GM19043 (cell line): ENCODE measurements around the gene GJC1.

Experiments used
- ATAC-seq: cut with Tn5 transposase; IDR thresholded peaks from one replicate; pipeline ENCODE4 v1.9.1; 2021; ENCODE audit warnings: low read depth; ENCODE audit not compliant: unreplicated experiment

GJC1 gene

DNA sequence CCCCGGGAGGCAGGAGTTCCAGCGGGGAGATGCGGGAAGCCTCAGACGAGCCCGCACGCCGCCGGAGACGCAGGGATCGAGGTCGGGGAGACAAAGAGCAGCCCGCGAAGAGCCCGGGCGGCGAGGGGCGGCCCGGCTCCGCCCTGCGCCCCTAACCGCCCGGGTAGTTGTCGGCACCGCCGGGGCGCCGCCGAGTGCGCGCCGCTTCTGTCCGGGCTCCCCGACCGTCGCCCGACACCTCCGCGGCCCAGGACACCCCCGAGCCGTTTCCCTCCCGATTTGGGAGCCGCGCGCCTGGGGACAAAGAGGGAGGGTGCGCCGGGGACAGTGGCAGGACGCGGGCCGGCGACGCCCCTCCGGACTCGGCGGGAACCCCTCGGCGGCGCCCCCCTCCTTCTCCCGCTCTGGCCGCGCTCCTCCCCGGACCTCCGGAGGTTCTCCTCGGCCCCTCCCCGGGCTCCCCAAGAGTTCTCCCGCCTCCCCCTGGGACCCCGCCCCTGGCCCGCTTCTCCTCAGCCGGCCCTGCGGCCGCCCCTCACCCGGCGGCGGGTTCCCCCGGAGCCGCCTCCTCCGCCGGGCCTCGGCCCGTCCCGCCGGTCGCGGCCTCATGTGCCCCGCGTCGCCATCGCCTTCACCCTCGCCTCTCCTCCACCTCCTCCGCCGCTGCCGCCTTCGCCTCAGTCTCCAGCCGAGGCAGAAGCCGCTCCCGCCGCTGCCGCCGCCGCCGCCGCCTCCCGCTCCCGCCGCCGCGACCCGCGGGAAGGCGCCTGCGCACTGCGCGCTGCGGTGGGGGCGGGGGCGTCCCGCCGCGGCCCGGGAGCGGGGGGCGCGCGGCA, at the start of gene GJC1:
GJC1 (minus strand) TSS at position 765 of the 836 bp plus-strand sequence. CDS start 24,470 bp downstream, outside the sequence.
- ATAC-seq: no peak

DNA sequence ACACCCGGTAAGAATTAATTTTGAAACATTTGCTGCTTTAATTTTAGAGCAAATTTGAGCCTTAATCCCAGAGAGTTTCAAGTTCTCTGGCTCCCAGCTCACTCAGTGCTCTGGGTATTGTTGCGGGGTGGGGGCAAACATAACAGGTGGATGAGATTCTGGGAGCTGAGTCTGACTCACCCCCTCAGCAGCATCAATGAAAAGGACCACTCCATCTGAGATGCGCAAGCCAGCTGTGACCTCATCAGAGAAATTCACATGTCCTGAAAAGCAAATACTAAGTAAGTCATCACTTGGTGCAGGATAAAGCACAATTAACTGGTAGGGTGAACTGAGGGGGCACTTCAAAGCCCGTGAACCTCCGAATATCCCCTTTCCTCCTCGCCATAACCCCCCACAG, 49.3 kb upstream of the GJC1 start:
- no peak for ATAC-seq

DNA sequence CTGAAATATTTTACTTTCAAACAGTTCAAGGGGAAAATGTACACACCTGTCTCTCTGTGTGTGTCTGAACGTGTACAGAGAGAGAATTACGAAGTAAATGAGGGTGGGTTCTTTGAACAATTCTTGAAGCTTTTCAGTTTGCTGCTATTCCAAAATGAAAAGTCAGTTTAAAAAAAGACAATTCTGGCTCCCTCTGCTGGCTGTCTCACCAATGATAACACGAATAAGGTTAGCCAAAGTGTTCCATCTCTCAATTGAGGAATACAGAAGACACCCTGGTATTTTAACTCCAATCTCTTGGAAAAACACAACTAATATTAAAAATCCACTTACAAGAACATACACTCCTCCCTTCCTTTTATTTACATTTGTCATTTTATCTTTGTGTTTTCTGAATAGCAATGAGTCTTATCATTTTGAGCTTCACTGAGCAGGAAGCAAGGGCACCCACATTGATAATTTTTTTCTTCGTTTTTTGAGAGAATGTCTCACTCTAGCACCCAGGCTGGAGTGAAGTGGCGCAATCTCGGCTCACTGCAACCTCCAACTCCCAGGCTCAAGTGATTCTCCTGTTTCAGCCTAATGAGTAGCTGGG, 48.6 kb upstream of the GJC1 start:
- no peak for ATAC-seq

DNA sequence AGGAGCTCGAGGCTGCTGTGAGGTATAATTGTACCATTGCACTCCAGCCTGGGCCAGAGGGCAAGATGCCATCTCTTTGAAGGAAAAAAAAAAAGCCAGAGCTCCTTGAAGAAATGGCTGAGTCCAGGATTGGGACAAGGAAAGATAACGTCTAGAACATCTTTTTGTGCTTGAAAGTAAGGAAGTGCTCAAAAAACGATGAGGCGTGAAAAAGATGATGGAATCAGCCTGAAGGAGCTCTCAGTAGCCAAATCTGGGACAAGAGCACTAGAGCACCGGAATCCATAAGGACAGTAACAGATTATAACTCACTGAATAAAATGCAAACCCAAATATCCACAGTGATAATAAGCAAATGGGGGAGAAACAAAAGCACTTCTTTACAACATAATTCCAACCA, 47.0 kb upstream of the GJC1 start:
- no peak for ATAC-seq

DNA sequence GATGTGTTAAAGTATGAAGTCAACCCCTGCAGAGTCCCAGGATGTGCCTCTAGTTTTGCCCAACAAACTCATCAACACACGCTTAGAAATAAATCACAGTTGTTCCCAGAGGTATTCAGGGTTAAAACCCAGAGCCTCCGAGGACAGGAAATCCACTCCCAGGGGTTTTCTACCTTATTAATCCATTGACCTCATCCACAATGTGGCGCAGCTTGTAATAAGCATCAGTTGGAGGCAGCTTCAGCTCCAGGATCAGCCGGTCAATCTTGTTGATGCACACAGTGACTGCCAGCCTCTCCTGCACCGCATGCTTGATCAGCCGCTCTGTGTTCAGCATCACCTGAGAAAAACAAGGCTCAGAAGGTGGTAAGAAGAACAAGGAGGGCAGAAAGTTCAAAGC, 45.7 kb upstream of the GJC1 start:
- no peak for ATAC-seq

DNA sequence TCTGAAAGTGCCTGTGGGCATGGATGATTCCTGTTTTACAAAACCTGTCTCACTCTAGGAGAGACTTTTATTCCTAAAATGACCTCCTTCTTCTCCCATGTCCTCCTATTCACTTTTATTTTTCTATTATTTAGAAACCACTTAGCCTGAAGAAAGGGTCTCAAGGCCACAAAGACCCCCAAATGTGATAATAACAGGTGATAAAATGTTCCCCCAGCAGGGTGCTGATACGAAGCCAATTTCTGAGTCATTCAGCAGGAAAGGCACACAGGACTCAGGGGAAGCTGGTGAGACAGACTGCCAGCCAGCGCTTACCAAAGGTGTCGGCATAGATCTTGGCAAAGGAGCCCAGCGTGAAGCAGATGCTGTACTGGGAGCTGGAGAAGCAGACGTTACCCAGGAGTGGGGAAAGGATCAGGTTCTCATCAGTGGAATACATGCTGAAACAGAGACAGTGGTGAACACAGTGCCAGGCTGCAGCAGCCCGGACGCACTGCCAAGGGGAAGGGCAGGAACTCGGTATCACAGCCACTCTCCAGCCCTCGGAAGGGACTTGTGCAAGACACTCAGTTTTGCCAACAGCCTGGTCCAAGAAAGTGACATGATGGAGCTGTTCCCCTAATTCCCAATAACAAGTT, 42.2 kb upstream of the GJC1 start:
- ATAC-seq: no peak

DNA sequence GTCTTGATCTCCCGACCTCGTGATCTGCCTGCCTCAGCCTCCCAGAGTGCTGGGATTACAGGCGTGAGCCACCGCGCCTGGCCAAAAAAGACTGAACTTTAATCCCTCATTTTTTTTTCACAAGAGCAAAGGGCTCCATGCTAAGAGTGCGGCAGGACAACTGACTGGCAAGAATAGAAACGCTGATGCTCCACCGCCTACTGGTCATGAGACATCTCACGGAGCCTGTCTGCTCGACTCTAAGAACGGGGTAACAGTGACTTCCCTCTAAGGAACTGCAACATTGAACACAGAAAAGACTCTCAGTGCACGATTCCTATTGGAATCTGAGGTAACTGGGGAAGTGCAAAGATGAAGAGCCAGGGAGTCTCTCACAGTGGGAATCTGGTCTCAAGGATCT, 41.5 kb upstream of the GJC1 start:
- ATAC-seq: no peak

DNA sequence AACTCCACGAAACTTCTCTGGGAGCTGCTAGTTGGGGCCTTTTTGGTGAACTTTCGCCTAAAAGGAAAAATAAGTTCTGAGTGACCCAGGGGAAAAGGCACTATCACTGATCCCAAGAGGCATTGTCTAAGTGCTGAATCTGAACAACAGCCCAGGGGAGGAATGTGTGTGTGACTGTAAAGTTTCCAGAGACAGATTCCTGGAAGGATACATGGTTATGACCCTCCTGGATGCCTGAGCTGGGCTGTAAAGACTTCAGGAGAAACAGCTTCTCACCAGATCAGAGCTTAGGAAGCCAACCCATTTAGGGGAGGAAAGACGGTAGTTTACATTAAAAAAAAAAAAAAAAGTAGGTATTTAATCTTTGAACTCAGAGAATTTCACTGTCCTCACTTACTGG, 37.8 kb upstream of the GJC1 start:
- ATAC-seq: no peak

DNA sequence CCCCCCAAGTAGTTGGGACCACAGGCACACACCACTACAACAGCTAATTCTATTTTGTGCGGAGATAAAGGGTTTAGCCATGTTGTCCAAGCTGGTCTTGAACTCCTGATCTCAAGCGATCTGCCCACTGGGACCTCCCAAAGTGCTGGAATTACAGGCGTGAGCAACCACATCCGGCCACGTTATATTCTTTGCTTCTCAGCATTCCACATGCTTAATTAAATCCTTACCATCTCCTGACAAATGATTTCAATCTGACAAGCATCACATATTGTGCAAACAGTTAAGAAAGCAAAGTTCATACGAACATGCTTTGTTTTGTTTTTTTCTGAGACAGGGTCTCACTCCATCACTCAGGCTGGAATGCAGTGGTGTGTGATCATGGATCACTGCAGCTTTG, 35.8 kb upstream of the GJC1 start:
- ATAC-seq: no peak

DNA sequence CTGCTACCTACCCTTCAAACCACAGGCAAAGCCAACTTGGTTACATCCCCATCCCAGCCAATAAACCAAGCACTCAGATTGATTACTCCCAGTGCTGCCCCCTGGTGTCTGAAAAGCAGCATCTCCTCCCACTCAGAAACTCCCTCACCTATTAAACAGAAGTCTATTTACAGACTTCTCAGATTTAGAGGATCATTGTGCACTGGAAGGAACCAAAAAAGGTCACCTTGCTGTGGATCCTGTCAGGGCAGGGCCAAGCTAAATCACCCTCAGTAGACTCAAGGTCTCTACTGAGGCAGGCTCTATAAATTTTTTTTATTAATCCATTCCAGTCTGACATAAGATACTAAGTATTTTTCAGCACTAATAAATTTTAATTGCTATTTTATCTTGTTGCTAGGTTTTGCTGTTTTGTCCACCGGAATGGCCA, 35.2 kb upstream of the GJC1 start:
- ATAC-seq: no peak

DNA sequence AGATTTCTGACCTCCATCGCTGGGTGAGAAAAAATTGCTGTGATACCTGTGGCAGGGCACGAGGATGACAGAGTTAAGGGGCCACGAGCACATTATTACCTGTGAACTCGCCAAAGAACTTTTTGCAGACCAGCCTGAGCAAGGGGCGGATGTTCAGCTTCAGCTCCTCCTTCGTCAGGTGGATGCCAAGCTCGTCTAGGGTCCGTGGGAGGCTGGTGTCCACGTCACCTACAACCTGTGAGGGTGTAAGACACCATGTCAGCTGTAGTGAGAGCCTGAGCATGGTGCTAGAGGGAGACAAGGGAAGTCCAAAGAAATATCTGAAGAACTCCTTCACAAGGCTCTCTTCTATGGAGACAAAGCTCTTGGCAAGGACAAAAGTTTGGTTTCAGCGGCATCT, 34.7 kb upstream of the GJC1 start:
- ATAC-seq: no peak

DNA sequence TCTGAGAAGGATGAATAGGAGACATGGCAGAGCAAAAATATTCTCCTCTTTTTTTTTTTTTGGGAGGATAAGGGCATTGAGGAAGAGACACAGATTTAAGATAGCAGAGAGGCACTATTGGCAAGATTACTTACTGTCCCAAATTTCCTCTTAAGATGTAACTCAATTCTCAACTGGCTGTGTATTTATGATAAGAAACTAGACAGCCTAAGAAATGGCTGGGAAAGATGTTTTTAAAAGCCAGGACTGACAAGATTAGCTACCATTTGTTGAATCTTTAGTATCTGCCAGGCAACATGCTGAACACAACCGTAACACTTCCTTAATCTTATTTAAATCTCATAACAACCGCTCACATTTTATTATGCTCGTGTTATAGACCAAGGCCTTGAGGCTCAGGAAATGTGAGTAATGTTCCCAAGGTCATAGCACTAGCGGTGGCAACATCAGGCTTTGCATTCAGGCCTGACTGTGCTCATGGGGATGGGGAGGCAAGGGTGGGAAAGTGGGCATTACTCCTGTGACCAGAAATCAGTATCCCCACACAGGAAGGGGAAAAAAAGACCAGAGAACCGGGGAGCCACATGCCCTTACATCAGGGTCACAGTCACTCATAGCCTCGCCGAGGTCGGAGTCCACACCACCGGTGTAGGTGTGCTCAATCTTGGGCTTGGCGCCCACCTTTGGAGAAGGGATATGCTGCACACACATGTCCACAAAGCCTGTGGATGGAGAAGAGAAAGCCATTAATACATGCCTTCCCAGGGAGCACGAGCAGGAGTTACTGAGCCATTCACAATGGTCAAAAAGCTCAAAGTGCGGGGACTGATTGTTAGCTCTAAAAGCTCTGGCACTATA, 33.2 kb upstream of the GJC1 start:
- no peak for ATAC-seq

DNA sequence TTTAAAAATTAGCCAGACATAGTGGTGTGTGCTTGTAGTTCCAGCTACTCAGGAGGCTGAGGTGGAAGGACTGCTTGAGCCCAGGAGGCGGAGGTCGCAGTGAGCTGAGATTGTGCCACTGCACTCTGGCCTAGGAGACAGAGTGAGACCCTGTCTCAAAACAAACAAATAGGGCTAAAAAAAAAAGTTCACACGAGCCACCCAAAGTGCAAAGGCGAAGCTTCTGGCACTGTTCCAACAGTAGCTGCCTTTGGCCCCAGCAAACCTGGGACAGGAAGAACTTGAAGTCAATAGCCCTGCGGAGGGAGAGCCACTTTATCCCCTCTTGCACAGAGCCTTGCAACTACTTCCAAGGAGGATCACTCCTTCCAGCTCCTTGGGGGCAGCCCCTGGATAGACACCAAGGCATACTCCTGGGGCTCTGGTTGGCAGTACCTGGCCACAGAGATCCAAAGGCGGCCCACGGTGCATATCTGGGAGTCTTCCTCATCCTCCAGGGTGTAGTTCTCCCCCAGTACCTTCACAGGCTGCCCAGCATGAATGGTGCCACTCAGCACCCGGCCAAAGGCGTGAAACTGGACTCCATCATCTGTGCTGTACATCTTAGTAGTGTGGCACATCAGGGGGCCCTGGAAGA, 32.3 kb upstream of the GJC1 start:
- no peak for ATAC-seq

DNA sequence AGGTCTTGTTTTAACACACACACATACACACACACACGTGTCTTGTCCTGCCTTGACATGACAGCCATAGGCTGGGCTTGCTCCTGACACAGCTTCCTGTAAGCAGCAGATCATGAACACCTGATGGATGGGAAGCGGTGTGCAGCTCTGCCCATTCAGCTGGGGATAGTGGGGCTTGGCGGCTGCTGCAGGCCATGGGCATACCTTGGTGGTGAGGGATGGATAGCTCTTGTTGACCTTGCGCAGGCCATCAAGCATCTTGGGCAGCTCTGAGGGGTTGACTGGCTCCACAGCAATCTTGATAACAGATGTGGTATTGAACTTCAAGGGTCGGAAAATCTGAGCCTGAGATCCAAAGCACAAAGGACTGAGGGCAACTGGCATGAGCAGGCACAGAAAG, 29.6 kb upstream of the GJC1 start:
- no peak for ATAC-seq

DNA sequence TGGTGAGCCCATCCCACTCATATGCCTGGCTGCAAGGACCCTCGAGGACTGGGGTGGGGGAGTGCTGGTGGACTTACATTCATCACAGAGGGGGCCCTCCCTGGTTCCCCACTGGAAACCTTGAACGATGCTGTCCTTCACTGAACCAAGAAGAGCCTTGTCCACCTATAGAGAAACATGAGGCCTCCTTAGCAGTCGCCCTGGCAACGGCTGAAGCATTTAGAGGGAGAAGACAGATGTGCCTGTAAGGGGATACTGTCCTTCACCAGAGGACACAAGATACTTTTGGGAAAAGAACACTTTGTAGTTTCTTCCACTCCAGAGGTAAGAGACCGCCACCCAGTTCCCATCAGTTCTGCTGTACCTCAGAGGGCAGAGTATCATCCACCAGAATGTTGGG, 24.1 kb upstream of the GJC1 start:
- no peak for ATAC-seq

DNA sequence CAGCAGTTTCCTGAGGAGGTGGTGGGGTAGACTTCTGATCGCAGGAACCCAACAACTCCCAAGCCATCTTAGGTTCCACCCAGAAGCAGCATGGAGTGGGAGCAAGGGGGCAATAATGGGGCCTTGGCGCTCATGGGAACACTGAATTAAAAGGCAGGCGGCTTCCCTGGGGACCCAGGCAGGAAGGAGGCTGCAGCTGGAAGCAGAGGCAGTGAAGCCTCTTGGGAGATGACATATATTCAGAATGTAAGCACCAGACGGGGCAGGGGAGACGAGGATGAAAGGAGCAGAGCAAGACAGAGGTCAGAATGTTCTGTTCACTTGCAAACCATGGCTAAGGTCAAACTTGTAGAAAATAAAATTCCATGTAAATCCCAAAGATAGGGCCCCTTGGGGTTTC, 20.5 kb upstream of the GJC1 start:
- ATAC-seq: no peak

DNA sequence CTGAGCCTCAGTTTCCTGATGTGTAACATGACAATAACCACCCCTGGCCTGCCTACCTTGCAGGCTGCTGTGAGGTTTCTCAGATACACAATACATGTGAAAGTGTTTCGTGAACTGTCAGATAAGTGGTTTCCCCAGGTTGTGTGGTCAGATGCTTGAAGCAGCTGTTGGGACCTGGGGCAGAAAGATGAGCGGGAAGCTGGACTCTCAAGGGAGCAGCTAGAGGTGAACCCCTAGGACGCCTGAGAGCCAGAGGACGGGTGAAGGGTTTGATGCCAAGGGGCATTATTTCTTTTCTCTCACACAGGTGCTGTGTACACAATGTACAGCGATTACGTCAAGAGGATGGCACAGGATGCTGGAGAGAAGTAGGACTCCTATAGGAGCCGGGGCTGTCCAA, 19.9 kb upstream of the GJC1 start:
- ATAC-seq: no peak

DNA sequence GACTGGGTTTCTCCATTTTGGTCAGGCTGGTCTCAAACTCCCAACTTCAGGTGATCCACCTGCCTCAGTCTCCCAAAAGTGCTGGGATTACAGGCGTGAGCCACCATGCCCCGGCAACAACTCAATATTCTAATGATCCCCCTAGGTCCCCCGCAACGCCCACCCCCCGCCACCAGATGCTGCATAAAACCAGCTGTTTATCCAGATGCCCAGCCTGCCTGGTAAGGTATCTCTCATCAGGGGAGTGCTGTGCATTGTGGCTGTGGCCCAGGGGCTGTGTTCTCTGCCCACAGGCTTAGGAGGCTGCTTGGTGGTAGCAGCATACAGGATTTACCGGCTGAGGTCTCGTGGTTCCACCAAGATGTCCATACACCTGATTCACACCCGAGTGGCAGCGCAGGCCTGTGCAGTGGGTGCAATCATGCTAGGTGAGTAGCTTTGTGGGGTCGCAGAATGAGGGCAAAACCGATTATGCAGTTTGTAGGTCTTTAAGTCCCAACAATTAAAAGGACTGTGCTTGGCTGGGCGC, 18.9 kb upstream of the GJC1 start:
- no peak for ATAC-seq

DNA sequence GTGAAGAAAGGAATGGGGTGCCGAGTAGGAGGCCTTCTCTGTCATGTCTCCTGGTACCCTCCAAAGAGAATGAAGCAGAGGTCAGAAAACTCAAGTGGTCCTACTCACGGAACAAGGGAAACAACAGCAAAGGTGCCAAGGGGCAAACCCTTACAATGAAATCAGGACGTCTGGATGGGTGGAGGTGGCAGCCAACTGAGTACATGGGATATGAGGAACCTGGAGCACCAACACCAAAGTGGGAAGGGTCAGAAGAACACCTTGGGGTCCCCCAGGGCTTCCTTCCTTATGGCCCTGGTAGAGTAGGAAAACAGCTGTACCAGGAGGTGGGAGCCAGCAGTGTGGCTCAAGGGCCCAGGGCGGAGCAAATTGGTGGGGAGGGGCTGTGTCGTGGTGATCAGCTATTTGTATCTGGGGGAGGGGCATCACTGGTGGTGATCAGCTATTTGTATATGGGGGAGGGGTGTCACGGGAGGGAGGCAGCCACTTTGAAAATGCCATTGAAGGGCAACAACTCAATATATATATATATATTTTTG, 18.2 kb upstream of the GJC1 start:
- no peak for ATAC-seq

DNA sequence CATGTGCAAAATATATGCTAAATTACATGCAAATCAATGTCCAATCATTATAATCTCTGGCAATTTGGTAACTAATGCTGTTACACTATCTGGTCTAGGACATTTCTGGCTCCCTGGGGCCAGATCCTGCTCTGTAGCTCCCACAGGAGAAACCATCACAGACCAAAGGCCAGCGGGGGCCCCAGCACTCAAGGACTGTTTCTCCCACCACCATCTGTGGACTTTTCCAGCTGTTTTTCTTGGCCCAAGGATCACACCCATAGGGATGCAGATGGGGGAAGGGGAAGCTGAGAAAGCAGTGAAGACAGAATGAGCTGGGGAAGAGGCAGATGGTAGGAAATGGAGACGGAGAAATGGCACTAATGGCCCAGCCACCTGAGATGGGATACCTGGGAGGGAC, 17.5 kb upstream of the GJC1 start, which contains the start of gene HIGD1B:
HIGD1B (plus strand) TSS at position 298 of the 400 bp plus-strand sequence. CDS start 270 bp downstream, outside the sequence.
- no peak for ATAC-seq
